Measurements from ENCODE around the gene FOXC1. TPM values are rescaled to one million over a fixed set of nuclear protein-coding genes. Genes with fewer than 3 reads are reported as not detected.

Gene FOXC1
- polyA plus RNA-seq, 1 donor = 1.7 TPM

GRCh38 chr6:1584996-1585668 is 24.6 kb upstream of the FOXC1 start:
- no peak for DNase-seq (ENCODE audit: low read depth)

GRCh38 chr6:1585669-1586049 is 24.1 kb upstream of the FOXC1 start:
- DNase-seq (ENCODE audit: low read depth) = no peak

DNA sequence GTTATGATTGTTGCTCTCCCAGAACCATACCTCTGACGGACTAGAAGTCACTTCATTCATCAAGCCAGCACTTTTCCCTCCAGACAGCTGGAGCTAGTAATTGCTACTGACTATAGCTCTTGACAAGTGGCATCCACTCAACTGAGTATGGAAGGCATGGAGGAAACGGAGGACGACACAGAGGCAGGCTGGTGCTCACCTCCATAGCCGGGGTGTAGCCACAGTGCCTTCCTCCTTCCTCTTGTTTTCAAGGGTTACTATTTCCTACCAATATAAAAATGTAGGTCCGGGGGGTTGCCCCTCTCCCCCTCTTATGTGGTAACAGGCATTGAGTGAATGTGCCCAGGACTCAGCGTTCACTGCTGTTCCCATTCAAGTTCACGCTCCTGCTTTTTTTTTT is 23.5 kb upstream of the FOXC1 start:
- DNase-seq (ENCODE audit: low read depth) = no peak

GRCh38 chr6:1586861-1587450 is 22.8 kb upstream of the FOXC1 start:
- no peak for DNase-seq (ENCODE audit: low read depth)

GRCh38 chr6:1587546-1587945 is 22.2 kb upstream of the FOXC1 start:
- DNase-seq (ENCODE audit: low read depth) = no peak

DNA sequence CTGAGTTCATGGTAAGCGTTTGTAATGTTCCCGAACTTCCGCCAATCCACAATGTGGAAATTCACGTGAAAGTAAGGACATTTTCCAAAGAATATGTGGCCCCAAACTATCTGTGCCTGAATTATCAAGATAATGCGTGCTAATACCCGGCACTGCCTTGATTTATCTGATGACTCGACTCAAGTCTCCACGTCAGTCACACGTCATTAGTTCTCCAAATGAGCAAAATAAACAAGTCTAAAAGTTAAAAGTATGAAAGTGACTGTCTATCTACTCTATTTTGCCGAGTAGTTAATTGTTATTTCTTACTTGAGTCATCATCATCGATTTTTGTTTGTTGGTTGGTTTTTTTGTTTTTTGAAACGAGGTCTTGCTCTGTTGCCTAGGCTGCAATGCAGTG is 21.7 kb upstream of the FOXC1 start:
- no peak for DNase-seq (ENCODE audit: low read depth)

GRCh38 chr6:1589208-1589607 is 20.5 kb upstream of the FOXC1 start:
- no peak for DNase-seq (ENCODE audit: low read depth)

- no peak for DNase-seq (ENCODE audit: low read depth)
Measured at GRCh38 chr6:1590580-1590979, 19.1 kb upstream of the FOXC1 start.

GRCh38 chr6:1591243-1591642 is 18.5 kb upstream of the FOXC1 start:
- DNase-seq (ENCODE audit: low read depth) = no peak

- DNase-seq (ENCODE audit: low read depth) = no peak
Measured at GRCh38 chr6:1591926-1592325, 17.8 kb upstream of the FOXC1 start.

DNA sequence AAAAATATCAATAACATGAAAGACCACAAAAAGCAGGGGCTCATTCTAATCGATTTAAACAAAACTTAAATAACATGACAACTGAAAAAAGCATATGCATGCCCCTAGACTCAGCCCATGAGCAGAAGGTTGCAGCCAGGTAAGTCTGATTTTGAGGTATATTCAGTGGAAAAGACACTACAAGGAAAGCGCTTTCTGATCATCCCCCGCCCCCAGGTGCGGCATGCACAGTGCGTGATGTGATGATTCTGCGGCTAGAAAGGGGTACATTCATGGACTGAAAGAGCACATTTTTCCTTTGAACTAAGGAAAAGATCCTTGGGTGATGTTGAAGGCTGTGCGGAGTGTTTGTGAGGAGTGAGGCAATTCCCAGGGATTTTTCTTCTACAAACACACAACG is 16.9 kb upstream of the FOXC1 start:
- DNase-seq (ENCODE audit: low read depth) = no peak

- no peak for DNase-seq (ENCODE audit: low read depth)
Measured at GRCh38 chr6:1593286-1593957, 16.3 kb upstream of the FOXC1 start.

- DNase-seq (ENCODE audit: low read depth) = no peak
Measured at GRCh38 chr6:1593958-1594314, 15.8 kb upstream of the FOXC1 start.

DNA sequence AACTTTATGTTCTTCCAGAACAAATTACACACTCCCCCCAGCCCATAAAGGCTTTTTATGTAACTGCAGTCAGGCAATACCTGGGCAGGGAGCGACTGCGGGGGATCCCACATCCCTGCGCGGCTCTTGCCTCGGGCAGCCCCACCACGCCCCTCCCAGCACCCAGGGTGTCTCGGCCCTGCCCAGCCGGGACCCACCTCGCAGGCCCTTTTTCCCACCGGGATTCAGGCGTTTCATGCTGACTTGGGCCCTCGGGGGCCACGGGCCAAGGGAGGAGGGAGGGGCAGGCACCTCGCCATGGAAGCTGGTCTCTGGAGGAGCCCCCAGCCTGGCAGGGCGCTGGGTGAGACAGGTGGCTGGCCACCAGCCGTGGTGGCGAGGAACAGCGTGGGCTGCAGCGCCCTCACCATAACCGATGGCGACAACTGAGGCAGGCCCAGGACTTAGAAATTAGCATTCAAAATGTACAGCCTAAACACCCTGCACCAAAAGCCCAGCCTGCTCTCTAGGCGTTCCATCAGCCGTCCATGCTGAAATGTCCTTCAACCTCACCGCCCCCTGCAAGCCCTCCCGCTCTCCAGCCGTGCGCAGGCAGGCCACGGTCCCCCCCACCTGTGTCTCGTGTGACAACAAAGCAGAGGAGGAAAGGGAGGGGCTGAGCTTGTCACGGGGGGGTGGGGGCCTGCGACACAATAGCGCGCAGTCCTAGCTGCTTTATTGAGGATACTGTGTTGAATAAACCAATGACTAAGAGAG is 15.1 kb upstream of the FOXC1 start:
- no peak for DNase-seq (ENCODE audit: low read depth)

GRCh38 chr6:1595271-1596087 is 14.2 kb upstream of the FOXC1 start:
- no peak for DNase-seq (ENCODE audit: low read depth)

DNA sequence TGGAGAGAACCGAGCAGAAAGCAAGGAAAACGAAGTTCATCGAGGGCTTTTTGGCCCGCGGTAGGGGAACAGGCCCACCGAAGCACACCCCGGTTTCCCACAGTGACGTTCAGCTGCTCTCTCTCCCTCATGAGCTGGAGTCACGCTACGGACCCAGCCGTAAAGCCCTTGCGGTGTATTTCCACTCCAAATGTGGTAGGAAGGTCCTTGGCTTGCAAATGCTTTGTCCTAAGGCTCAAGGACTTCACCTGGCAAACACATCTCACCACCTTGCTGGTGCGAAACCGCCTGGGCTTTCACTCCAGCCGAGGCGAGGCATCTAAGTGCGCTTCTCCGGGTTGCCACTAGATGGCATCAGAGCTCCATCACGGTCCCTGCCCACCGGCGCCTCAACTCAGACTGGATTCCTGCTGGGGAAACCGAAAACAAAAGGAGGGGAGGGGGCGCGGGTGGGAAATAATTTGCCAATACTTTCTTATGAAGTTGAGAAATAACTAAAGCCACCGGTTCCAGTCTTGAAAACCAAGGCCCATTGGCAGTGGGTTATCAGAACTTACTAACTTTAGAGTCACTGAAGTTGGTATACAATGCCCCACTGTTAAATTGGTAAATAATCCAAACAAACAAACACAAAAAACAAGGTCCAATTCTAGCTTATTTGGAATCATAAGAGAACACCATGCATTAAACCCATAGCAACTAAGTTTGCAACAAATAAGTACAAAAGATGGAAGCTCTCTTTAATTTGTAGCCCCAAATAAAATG is 13.4 kb upstream of the FOXC1 start:
- DNase-seq (ENCODE audit: low read depth) = no peak

GRCh38 chr6:1597121-1597744 is 12.5 kb upstream of the FOXC1 start:
- no peak for DNase-seq (ENCODE audit: low read depth)

GRCh38 chr6:1597924-1598323 is 11.8 kb upstream of the FOXC1 start:
- DNase-seq (ENCODE audit: low read depth) = no peak

- no peak for DNase-seq (ENCODE audit: low read depth)
Measured at GRCh38 chr6:1598433-1598832, 11.3 kb upstream of the FOXC1 start.

- DNase-seq (ENCODE audit: low read depth) = no peak
Measured at GRCh38 chr6:1598886-1599285, 10.8 kb upstream of the FOXC1 start.

GRCh38 chr6:1599469-1599868 is 10.2 kb upstream of the FOXC1 start:
- no peak for DNase-seq (ENCODE audit: low read depth)
